ENCODE data around the gene HIGD1A.

HIGD1A gene

GRCh38 chr3:42742259-42742658, 62.0 kb downstream of the HIGD1A start:
- no peak overlapping the region for H3K27ac ChIP-seq
- no peak for DNase-seq (ENCODE audit: low read depth, low spot score)

DNA sequence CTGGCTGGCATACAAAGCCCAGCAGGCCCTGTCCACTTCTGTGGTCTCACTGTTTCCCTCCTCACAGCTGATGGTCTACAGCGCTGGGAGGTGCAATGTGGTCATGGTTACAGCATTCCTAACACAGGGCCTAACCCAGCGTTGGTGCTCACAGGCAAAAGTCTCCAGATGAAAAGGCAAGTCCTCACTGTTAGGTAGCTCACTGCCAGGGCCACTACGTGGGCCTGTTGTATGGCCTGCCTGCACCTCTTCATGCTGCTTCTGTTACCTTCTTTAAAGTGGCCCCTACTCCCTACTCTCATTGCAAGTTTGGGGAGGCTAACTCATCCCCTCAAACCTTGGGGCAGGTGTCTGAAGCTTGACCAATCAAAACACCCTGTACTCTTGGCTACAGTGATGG, 62.5 kb downstream of the HIGD1A start:
- H3K27ac ChIP-seq, result no peak overlapping the region
- no peak for DNase-seq (ENCODE audit: low read depth, low spot score)

DNA sequence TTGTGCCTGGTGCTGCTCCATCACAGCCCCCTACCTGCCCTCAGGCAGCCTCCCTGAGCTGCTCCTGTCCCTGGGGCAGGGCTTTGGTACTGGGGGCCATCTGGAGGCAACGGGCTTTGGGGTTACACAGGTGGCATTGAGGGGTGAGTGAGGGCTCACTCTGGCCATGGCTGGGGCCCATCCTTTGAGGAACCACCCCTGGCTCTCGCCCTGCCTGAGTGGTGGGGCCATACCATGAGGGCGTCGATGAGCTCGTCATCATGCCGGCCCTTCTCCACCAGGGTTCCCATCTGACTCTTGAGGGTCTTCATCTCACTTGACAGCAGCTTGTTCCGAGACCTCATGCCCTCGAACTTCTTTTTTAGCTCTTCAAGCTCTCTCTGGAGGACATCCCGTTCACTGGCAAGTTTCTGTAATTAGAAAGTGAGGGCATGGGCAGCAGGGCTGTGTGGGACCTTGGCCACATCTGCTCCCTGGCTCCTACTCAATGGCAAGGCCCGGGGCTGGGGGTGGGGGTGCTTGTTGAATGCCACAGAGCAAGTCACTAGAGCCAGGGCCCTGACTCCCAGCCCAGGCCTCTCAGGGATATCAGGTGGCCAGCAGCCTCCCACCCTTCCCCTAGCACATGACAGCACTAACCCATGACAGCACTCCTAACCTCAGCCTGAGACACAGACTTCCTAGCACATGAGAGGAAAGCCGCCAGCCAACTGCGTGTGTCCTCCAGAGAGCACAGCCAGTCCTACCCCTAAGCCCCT, 64.7 kb downstream of the HIGD1A start:
- no peak for DNase-seq (ENCODE audit: low read depth, low spot score)
- no peak overlapping the region for H3K27ac ChIP-seq

- no peak for DNase-seq (ENCODE audit: low read depth, low spot score)
- H3K27ac ChIP-seq, result no peak overlapping the region
These were observed 67.8 kb downstream of the HIGD1A start for GRCh38 chr3:42736531-42736930.

- H3K27ac ChIP-seq, result no peak overlapping the region
- no peak for DNase-seq (ENCODE audit: low read depth, low spot score)
These were observed 68.2 kb downstream of the HIGD1A start for GRCh38 chr3:42736081-42736480.

- no peak for DNase-seq (ENCODE audit: low read depth, low spot score)
These were observed 68.7 kb downstream of the HIGD1A start for GRCh38 chr3:42735615-42736014.

GRCh38 chr3:42735019-42735418, 69.3 kb downstream of the HIGD1A start:
- no peak overlapping the region for H3K27ac ChIP-seq
- DNase-seq (ENCODE audit: low read depth, low spot score), result no peak

More at GRCh38 chr3:42735615-42736014, 68.7 kb downstream of the HIGD1A start:
- H3K27ac ChIP-seq, result no peak overlapping the region

GRCh38 chr3:42734263-42734860, 69.9 kb downstream of the HIGD1A start:
- no peak overlapping the region for H3K27ac ChIP-seq
- no peak for DNase-seq (ENCODE audit: low read depth, low spot score)

- H3K27ac ChIP-seq, result no peak overlapping the region
- no peak for DNase-seq (ENCODE audit: low read depth, low spot score)
These were observed 70.6 kb downstream of the HIGD1A start for GRCh38 chr3:42733501-42734262.
